ENCODE data around the gene BOD1L2. TPM values are rescaled to one million over a fixed set of nuclear protein-coding genes. Genes with fewer than 3 reads are reported as not detected.

Gene BOD1L2
- total and polyA plus RNA-seq, 8 donors = not detected

GRCh38 chr18:57188851-57189557, 42.1 kb downstream of the BOD1L2 start:
- no peak overlapping the region for H3K27ac ChIP-seq
- no peaks in the 10 kb centered on the region for H3K4me1 ChIP-seq
- intact Hi-C loops (cut with DNase I; ENCODE audit: low total_unique reads) = no loop called here
- TF ChIP-seq POLR2AphosphoS5 (IDR thresholded peaks at IDR 0.05) (no peak), POLR2A (IDR thresholded peaks at IDR 0.05) (no peak), EP300 (IDR thresholded peaks at IDR 0.05) (no peak), CTCF (IDR thresholded peaks at IDR 0.05) (no peak)
- H3K27me3 ChIP-seq = peaks cover 0 to 23% (median 0%) of the 10 kb centered on the region in 3 donors
- no peak overlapping the region for H3K4me3 ChIP-seq
- no peak for DNase-seq
- 36 to 57% (median 45%) methylated on average over 6 of the region's 6 CpGs for WGBS, 5 donors
- H3K36me3 ChIP-seq = no peaks in the 10 kb centered on the region
- H3K9me3 ChIP-seq = peaks cover 0 to 36% (median 29%) of the 10 kb centered on the region in 4 donors

- peaks cover 0 to 23% (median 0%) of the 10 kb centered on the region in 3 donors for H3K27me3 ChIP-seq
- H3K4me3 ChIP-seq = no peak overlapping the region
- H3K27ac ChIP-seq = no peak overlapping the region
- TF ChIP-seq POLR2AphosphoS5 (IDR thresholded peaks at IDR 0.05) (no peak), POLR2A (IDR thresholded peaks at IDR 0.05) (no peak), CTCF (IDR thresholded peaks at IDR 0.05) (no peak), EP300 (IDR thresholded peaks at IDR 0.05) (no peak)
- no peaks in the 10 kb centered on the region for H3K4me1 ChIP-seq
- no peaks in the 10 kb centered on the region for H3K36me3 ChIP-seq
- intact Hi-C loops (cut with DNase I; ENCODE audit: low total_unique reads) = no loop called here
- DNase-seq = no peak
- H3K9me3 ChIP-seq = peaks cover 0 to 25% (median 22%) of the 10 kb centered on the region in 4 donors
- 58 to 68% (median 64%) methylated on average over 1 of the region's 1 CpG for WGBS, 5 donors
These were observed 43.1 kb downstream of the BOD1L2 start for GRCh38 chr18:57190026-57190425.

- Histone ChIP-seq H3K27me3 (peaks cover 0 to 20% (median 0%) of the 10 kb centered on the region in 3 donors), H3K9me3 (no peaks in the 10 kb centered on the region), H3K27ac (no peak overlapping the region), H3K4me1 (no peaks in the 10 kb centered on the region), H3K4me3 (no peak overlapping the region), H3K36me3 (no peaks in the 10 kb centered on the region)
- 52 to 61% (median 57%) methylated on average over 3 of the region's 3 CpGs for WGBS, 5 donors
- no peak for DNase-seq
- no peak for TF ChIP-seq EP300 (IDR thresholded peaks at IDR 0.05)
- no peak for TF ChIP-seq POLR2AphosphoS5 (IDR thresholded peaks at IDR 0.05)
- no peak for TF ChIP-seq POLR2A (IDR thresholded peaks at IDR 0.05)
- no peak for TF ChIP-seq CTCF (IDR thresholded peaks at IDR 0.05)
- intact Hi-C loops (cut with DNase I; ENCODE audit: low total_unique reads) = no loop called here
These were observed 47.2 kb downstream of the BOD1L2 start for GRCh38 chr18:57194070-57194469.

- H3K4me1 ChIP-seq = no peaks in the 10 kb centered on the region
- H3K36me3 ChIP-seq = no peaks in the 10 kb centered on the region
- no peak for DNase-seq
- no peak overlapping the region for H3K27ac ChIP-seq
- TF ChIP-seq POLR2A (IDR thresholded peaks at IDR 0.05) = no peak
- TF ChIP-seq CTCF (IDR thresholded peaks at IDR 0.05) = no peak
- no peak for TF ChIP-seq EP300 (IDR thresholded peaks at IDR 0.05)
- no peak for TF ChIP-seq POLR2AphosphoS5 (IDR thresholded peaks at IDR 0.05)
- no peaks in the 10 kb centered on the region for H3K9me3 ChIP-seq
- H3K4me3 ChIP-seq = no peak overlapping the region
- WGBS, 5 donors = 66 to 74% (median 67%) methylated on average over 3 of the region's 3 CpGs
- intact Hi-C loops (cut with DNase I; ENCODE audit: low total_unique reads) = no loop called here
- peaks cover 0 to 17% (median 0%) of the 10 kb centered on the region in 3 donors for H3K27me3 ChIP-seq
These were observed 47.7 kb downstream of the BOD1L2 start for GRCh38 chr18:57194622-57195021.
